ENCODE data around the gene RAD9B. TPM values are rescaled to one million over a fixed set of nuclear protein-coding genes. Genes with fewer than 3 reads are reported as not detected.

RAD9B gene
- total and polyA plus RNA-seq, 2 of the 13 experiments (the other 11 are each of a cell fraction or from before 2014, with no cell fraction given) = 0.05 to 0.38 TPM

GRCh38 chr12:110501752-110502738, at the start of gene RAD9B, which contains the start of gene VPS29 (continued):
- TF ChIP-seq DNMT1 (CRISPR knock-in tag; IDR thresholded peaks at IDR 0.05) (0 out of 2 replicates have a peak, but pooled peaks have one; percentile 41), CHCHD3 (CRISPR knock-in tag; IDR thresholded peaks at IDR 0.05) (peak; percentile 97), BATF2 (CRISPR knock-in tag; IDR thresholded peaks at IDR 0.05) (peak; percentile 94; the same call in 1 of the 2 replicates), ZNF782 (CRISPR knock-in tag; IDR thresholded peaks at IDR 0.05; ENCODE audit: borderline replicate concordance) (peak; percentile 61; the same call in 1 of the 2 replicates), STAT5B (CRISPR knock-in tag; IDR thresholded peaks at IDR 0.05) (0 out of 2 replicates have a peak, but pooled peaks have one; percentile 51), SRY (CRISPR knock-in tag; IDR thresholded peaks at IDR 0.05) (0 out of 2 replicates have a peak, but pooled peaks have one; percentile 95), CENPT (CRISPR knock-in tag; IDR thresholded peaks at IDR 0.05; ENCODE audit: low read depth) (peak; percentile 89; the same call in 1 of the 2 replicates), ZMYM4 (CRISPR knock-in tag; IDR thresholded peaks at IDR 0.05) (peak; percentile 99), ZNF143 (CRISPR knock-in tag; IDR thresholded peaks at IDR 0.05) (peak; percentile 78), LBX2 (CRISPR knock-in tag; IDR thresholded peaks at IDR 0.05; ENCODE audit: borderline replicate concordance) (peak; percentile 94; the same call in 1 of the 2 replicates), ELK4 (CRISPR knock-in tag; IDR thresholded peaks at IDR 0.05; ENCODE audit: borderline replicate concordance) (no peak; the same call in 1 of the 2 replicates), ZNF75D (CRISPR knock-in tag; IDR thresholded peaks at IDR 0.05; ENCODE audit: borderline replicate concordance) (peak; percentile 95; the same call in 1 of the 2 replicates), SNAPC4 (CRISPR knock-in tag; IDR thresholded peaks at IDR 0.05) (peak; percentile 90), ZNF350 (CRISPR knock-in tag; IDR thresholded peaks at IDR 0.05; ENCODE audit: borderline replicate concordance, low read depth) (peak; percentile 93), ZNF30 (CRISPR knock-in tag; IDR thresholded peaks at IDR 0.05) (peak; percentile 85; the same call in 1 of the 2 replicates), ZNF543 (CRISPR knock-in tag; IDR thresholded peaks at IDR 0.05) (peak; percentile 99), ZNF326 (CRISPR knock-in tag; IDR thresholded peaks at IDR 0.05; ENCODE audit: borderline replicate concordance) (no peak), ZNF17 (CRISPR knock-in tag; IDR thresholded peaks at IDR 0.05) (peak; percentile 95; the same call in 1 of the 2 replicates), ZEB1 (IDR thresholded peaks at IDR 0.05; ENCODE audit: insufficient replicate concordance, low read depth) (peak; percentile 52), CC2D1A (CRISPR knock-in tag; IDR thresholded peaks at IDR 0.05) (peak; percentile 98), ZFP62 (CRISPR knock-in tag; IDR thresholded peaks at IDR 0.05) (no peak), TGIF2 (CRISPR knock-in tag; IDR thresholded peaks at IDR 0.05) (peak; percentile 95)

Data from HepG2 (cell line).